GM12892 (cell line): ENCODE measurements around the gene CDHR1.

Experiments
- POLR2A ChIP-seq: IDR thresholded peaks from 2 replicates; pipeline ENCODE4 v1.6.1; 2011; ENCODE audit warnings: low read depth, low read length, control low read depth
- POLR2AphosphoS5 ChIP-seq: IDR thresholded peaks from 2 replicates; pipeline ENCODE4 v1.6.1; 2011; ENCODE audit warnings: low read depth, low read length, control low read depth
- TAF1 ChIP-seq: IDR thresholded peaks from 2 replicates; pipeline ENCODE4 v1.6.1; 2011; ENCODE audit warnings: low read depth, mild to moderate bottlenecking, control low read depth, low read length, borderline replicate concordance

GRCh38 chr10:84156009-84156408, 38.3 kb upstream of the CDHR1 start:
- TF ChIP-seq POLR2A: no peak; the same call in 1 of the 2 replicates
- TF ChIP-seq POLR2AphosphoS5: no peak
- no peak for TF ChIP-seq TAF1
